A673 (cell line): ENCODE results near the gene ELMO3.

Experiments used
- EZH2 ChIP-seq: fragments of 200-600 bp; sonication (generic); IDR thresholded peaks from 2 replicates; pipeline ENCODE4 v1.6.1; 2017; ENCODE audit warnings: borderline replicate concordance, low read depth, mild to moderate bottlenecking, mixed read lengths, antibody characterized with exemption, low read length; ENCODE audit not compliant: poor library complexity, severe bottlenecking
- TF ChIP-seq, protein P1 (sequence below): fragments of 300-800, 200-600 bp; sonication (generic); conservative IDR thresholded peaks from 2 replicates; pipeline ENCODE4 v1.5.1; 2017; ENCODE audit warnings: low read depth, mild to moderate bottlenecking, antibody characterized with exemption, low read length, moderate library complexity, mixed read lengths

DNA sequence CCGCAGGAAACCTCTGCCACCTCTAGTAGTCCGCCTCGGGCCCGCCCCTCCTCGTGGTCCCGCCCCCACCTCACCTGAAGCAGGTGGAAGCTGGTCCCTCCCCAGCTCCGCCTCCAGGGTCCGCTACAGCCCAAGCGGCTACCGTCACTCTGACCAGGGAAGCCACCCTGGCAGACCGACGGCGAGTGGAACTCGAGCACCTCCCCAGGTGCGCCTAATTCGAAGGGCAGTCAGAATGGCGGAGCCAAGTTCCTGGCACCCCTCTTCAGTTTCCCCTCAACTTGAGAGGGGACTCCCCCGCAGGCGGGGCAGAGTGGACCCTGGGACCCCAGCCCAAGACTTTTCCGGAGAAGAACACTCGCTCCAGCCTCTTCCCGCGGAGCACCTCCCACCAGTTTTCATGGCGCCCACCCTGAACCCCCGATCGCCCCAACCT lies 47.8 kb downstream of the ELMO3 start:
- TF ChIP-seq, protein P1, sequence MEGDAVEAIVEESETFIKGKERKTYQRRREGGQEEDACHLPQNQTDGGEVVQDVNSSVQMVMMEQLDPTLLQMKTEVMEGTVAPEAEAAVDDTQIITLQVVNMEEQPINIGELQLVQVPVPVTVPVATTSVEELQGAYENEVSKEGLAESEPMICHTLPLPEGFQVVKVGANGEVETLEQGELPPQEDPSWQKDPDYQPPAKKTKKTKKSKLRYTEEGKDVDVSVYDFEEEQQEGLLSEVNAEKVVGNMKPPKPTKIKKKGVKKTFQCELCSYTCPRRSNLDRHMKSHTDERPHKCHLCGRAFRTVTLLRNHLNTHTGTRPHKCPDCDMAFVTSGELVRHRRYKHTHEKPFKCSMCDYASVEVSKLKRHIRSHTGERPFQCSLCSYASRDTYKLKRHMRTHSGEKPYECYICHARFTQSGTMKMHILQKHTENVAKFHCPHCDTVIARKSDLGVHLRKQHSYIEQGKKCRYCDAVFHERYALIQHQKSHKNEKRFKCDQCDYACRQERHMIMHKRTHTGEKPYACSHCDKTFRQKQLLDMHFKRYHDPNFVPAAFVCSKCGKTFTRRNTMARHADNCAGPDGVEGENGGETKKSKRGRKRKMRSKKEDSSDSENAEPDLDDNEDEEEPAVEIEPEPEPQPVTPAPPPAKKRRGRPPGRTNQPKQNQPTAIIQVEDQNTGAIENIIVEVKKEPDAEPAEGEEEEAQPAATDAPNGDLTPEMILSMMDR, result no peak
- no peak for TF ChIP-seq EZH2
